ENCODE measurements around the gene DHRS7B. TPM values are rescaled to one million over a fixed set of nuclear protein-coding genes. Genes with fewer than 3 reads are reported as not detected.
"Not testable (repeated sequence)": the region's sequence is repeated elsewhere in the genome, so short reads cannot be mapped to it uniquely, and the experiment has no call there.

The DHRS7B gene
- total RNA-seq, 1 donor from 2014 or later: 19.9 TPM

- no peaks in the 10 kb centered on the region for H3K9me3 Mint-ChIP-seq (ENCODE audit: low read depth)
- no peak for DNase-seq (ENCODE audit: low spot score, unreplicated experiment)
- no peak overlapping the region for H3K27ac Mint-ChIP-seq
- H3K36me3 Mint-ChIP-seq (ENCODE audit: insufficient read depth): peaks cover 4% of the 10 kb centered on the region
- no peaks in the 10 kb centered on the region for H3K27me3 Mint-ChIP-seq
- no peak overlapping the region for H3K4me3 Mint-ChIP-seq (ENCODE audit: low read depth)
- TF ChIP-seq, protein P1, sequence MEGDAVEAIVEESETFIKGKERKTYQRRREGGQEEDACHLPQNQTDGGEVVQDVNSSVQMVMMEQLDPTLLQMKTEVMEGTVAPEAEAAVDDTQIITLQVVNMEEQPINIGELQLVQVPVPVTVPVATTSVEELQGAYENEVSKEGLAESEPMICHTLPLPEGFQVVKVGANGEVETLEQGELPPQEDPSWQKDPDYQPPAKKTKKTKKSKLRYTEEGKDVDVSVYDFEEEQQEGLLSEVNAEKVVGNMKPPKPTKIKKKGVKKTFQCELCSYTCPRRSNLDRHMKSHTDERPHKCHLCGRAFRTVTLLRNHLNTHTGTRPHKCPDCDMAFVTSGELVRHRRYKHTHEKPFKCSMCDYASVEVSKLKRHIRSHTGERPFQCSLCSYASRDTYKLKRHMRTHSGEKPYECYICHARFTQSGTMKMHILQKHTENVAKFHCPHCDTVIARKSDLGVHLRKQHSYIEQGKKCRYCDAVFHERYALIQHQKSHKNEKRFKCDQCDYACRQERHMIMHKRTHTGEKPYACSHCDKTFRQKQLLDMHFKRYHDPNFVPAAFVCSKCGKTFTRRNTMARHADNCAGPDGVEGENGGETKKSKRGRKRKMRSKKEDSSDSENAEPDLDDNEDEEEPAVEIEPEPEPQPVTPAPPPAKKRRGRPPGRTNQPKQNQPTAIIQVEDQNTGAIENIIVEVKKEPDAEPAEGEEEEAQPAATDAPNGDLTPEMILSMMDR (IDR thresholded peaks at IDR 0.05; ENCODE audit: unreplicated experiment): no peak
- H3K4me1 Mint-ChIP-seq (ENCODE audit: low read depth): peaks cover 8% of the 10 kb centered on the region
These were observed 92.1 kb downstream of the DHRS7B start for GRCh38 chr17:21218831-21219380.

- Mint-ChIP-seq H3K27me3 (no peaks in the 10 kb centered on the region), H3K4me1 (ENCODE audit: low read depth) (no peaks in the 10 kb centered on the region), H3K4me3 (ENCODE audit: low read depth) (no peak overlapping the region), H3K27ac (no peak overlapping the region), H3K9me3 (ENCODE audit: low read depth) (no peaks in the 10 kb centered on the region), H3K36me3 (ENCODE audit: insufficient read depth) (peaks cover 4% of the 10 kb centered on the region)
- TF ChIP-seq, protein P1 (IDR thresholded peaks at IDR 0.05; ENCODE audit: unreplicated experiment): no peak
- no peak for DNase-seq (ENCODE audit: low spot score, unreplicated experiment)
These were observed 96.3 kb downstream of the DHRS7B start for GRCh38 chr17:21223086-21223485.

- not testable (repeated sequence) for H3K27ac Mint-ChIP-seq; H3K9me3 Mint-ChIP-seq (ENCODE audit: low read depth); H3K4me3 Mint-ChIP-seq (ENCODE audit: low read depth); H3K36me3 Mint-ChIP-seq (ENCODE audit: insufficient read depth); H3K27me3 Mint-ChIP-seq; H3K4me1 Mint-ChIP-seq (ENCODE audit: low read depth); DNase-seq (ENCODE audit: low spot score, unreplicated experiment)
These were observed 100.5 kb downstream of the DHRS7B start for GRCh38 chr17:21227277-21227676.

- H3K9me3 Mint-ChIP-seq (ENCODE audit: low read depth): peaks cover 5% of the 10 kb centered on the region
- no peaks in the 10 kb centered on the region for H3K36me3 Mint-ChIP-seq (ENCODE audit: insufficient read depth)
- H3K4me1 Mint-ChIP-seq (ENCODE audit: low read depth): no peaks in the 10 kb centered on the region
- TF ChIP-seq, protein P1 (IDR thresholded peaks at IDR 0.05; ENCODE audit: unreplicated experiment): no peak
- no peak overlapping the region for H3K27ac Mint-ChIP-seq
- H3K27me3 Mint-ChIP-seq: no peaks in the 10 kb centered on the region
- DNase-seq (ENCODE audit: low spot score, unreplicated experiment): no peak
- no peak overlapping the region for H3K4me3 Mint-ChIP-seq (ENCODE audit: low read depth)
These were observed 101.3 kb downstream of the DHRS7B start for GRCh38 chr17:21228111-21228510.

- H3K36me3 Mint-ChIP-seq (ENCODE audit: insufficient read depth): no peaks in the 10 kb centered on the region
- DNase-seq (ENCODE audit: low spot score, unreplicated experiment): no peak
These were observed 102.1 kb downstream of the DHRS7B start for GRCh38 chr17:21228845-21229244.

GRCh38 chr17:21231533-21231932, 104.8 kb downstream of the DHRS7B start:
- Mint-ChIP-seq H3K27me3 (no peaks in the 10 kb centered on the region), H3K27ac (no peak overlapping the region), H3K4me1 (ENCODE audit: low read depth) (no peaks in the 10 kb centered on the region), H3K36me3 (ENCODE audit: insufficient read depth) (no peaks in the 10 kb centered on the region), H3K4me3 (ENCODE audit: low read depth) (no peak overlapping the region), H3K9me3 (ENCODE audit: low read depth) (peaks cover 5% of the 10 kb centered on the region)
- TF ChIP-seq, protein P1 (IDR thresholded peaks at IDR 0.05; ENCODE audit: unreplicated experiment): no peak
- no peak for DNase-seq (ENCODE audit: low spot score, unreplicated experiment)

More at GRCh38 chr17:21228845-21229244, 102.1 kb downstream of the DHRS7B start:
- TF ChIP-seq, protein P1 (IDR thresholded peaks at IDR 0.05; ENCODE audit: unreplicated experiment): no peak
- Mint-ChIP-seq H3K4me3 (ENCODE audit: low read depth) (no peak overlapping the region), H3K4me1 (ENCODE audit: low read depth) (no peaks in the 10 kb centered on the region), H3K27me3 (no peaks in the 10 kb centered on the region), H3K9me3 (ENCODE audit: low read depth) (peaks cover 5% of the 10 kb centered on the region), H3K27ac (no peak overlapping the region)
